KBM-7 (cell line): ENCODE results near the gene TMEM150A.
A peak's percentile ranks its signal among the peaks of the same experiment; 100 is the strongest.
"Not testable (repeated sequence)": the region's sequence is repeated elsewhere in the genome, so short reads cannot be mapped to it uniquely, and the experiment has no call there.

Experiments
- DNase-seq: peaks from one replicate; pipeline ENCODE4 v3.0.0-alpha.2; 2015
- in situ Hi-C: fragments of 300-500 bp; cut with MboI; formaldehyde crosslinking; loops from 2 replicates; pipeline ENCODE4 v1.14.3; 2020; ENCODE audit warnings: low sequenced_read_pairs, low pct_unique_long_range_greater_than_20kb, mixed read lengths

TMEM150A gene

DNA sequence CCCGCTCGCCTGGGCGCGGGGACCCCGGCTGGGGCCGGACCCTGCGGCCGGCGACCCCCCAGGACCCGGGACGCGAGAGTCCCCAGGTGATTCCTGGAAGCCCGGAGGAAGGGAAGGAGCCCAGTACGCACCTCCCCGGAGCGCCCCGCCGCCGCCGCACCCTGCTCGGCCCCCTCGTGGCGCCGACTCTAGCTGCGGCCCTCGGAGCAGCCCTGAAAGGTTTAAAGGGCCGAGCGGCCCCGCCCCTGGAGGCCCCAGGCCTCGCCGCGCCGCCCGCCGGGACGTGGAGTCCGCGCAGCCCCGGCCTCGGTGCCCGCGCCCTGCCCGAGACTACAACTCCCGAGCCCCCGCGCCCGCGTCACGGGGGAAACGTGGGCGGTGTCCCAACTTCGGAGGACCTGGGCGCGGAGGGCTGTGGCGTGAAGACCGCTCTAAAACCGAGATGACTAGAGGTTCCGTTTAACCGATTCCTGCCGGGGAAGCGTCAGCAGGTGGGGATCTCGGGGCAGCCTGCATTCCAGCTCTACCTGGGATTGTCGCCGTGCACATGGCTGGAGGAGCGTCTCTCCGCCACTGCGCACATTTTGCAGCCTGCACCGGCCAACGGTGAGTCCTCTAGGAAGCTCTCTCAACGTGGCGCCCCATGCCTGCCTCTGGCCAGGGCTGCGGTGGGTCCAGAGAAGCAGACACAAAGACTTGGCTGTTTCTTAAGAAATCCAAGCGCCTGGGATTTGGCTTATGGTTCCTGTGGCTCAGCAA, at the start of gene TMEM150A:
Gene TMEM150A, minus strand, starts transcription at position 223 of the 759 bp plus-strand sequence. CDS start 750 bp downstream, outside the sequence.
- DNase-seq = peak; percentile 93
- in situ Hi-C loops = no loop called here

DNA sequence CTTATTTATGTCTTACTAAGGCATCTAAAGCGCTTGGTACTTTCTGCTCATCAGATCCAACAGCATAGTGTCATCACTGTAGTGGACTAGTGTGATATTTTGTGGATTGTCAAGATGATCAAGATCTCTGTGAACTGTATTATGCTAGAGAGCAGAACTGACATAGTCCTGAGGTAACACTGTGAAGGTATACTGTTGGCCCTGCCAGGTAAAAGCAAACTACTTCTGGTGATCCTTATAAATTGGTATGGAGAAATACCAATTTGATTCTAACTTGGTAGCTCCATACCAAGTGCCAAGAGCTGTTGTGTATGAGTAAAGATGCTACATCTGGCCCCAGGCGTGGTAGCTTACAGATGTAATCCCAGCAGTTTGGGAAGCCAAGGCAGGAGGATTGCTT, 49.6 kb upstream of the TMEM150A start:
- in situ Hi-C loops = no loop called here
- DNase-seq = no peak

- no peak for DNase-seq
- in situ Hi-C loops = no loop called here
Observed at GRCh38 chr2:85651097-85651496, 48.6 kb upstream of the TMEM150A start.

- no peak for DNase-seq
- in situ Hi-C loops = no loop called here
Observed at GRCh38 chr2:85650456-85650855, 48.0 kb upstream of the TMEM150A start.

- DNase-seq = no peak
- in situ Hi-C loops = no loop called here
Observed at GRCh38 chr2:85649201-85650190, 47.0 kb upstream of the TMEM150A start.

GRCh38 chr2:85648619-85649018, 46.1 kb upstream of the TMEM150A start:
- peak; percentile 59 for DNase-seq
- in situ Hi-C loops = no loop called here

DNA sequence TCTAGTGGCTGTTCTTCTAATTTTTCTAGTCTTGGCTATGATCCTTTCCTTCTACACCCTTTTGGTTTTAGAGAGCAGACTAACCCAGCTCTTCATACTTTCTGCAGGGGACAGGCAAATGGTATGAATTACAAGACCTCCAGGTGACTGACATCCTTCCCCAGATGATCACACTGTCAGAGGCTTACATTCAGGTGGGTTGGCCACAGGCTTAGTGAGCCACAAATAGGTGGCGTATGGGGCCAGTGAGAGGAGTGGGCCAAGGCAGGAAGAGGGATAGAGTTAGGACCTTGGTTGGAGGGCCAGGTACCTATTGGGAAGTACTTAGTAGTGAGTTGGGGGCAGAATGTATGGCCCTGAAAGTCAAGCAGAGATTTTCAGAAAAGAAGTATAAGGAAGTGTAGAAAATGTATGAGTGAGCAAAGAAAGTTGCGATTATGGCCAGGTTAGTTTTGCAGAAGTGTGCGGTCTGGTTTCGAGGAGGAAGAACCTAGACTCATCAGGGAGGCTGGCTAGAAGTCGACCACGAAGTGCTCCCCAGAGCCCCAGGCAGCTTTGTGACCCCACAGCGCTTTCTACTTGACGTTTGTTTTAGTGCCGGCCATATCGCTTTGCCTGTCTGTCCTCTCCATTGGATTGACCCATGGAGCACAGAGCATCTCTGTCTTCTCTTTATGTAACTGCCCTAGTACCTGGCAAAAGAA, 45.5 kb upstream of the TMEM150A start:
- peak; percentile 10 for DNase-seq
- in situ Hi-C loops = no loop called here

DNA sequence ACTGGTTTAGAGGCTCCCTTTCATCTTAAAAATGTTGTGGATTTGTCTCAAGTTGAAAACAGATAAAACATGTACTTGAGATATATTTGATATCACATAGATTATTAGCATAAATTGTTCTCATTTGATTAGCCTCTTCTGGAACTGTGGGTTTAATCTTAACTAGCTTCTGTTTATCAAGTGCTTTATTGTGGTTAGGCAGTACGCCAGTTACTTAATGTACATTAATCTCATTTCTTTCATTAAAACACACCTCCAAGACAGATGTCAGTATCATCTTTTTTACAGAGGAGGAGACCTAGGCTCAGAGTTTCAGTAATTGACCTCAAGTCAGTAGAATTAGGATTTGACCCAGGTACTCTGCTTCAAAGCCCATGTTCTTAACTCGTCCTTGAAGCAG, 43.7 kb upstream of the TMEM150A start:
- DNase-seq = no peak
- in situ Hi-C loops = no loop called here

DNA sequence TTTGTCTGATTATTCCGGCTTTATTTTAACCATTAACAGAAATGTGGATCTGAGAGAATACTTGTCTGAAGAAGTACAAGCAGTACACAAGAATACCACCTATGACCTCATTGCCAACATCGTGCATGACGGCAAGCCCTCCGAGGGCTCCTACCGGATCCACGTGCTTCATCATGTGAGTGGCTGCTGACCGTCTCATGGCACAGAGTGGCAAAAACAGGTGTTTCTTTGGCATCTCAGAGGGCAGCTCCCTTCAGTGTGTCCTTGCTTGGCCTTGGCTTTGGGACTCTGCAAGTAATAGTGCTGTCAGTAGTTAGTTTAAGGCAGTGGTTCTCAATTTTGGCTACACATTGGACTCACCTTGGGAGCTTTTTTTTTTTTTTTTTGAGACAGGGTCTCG, 42.4 kb upstream of the TMEM150A start:
- in situ Hi-C loops = no loop called here
- DNase-seq = no peak

DNA sequence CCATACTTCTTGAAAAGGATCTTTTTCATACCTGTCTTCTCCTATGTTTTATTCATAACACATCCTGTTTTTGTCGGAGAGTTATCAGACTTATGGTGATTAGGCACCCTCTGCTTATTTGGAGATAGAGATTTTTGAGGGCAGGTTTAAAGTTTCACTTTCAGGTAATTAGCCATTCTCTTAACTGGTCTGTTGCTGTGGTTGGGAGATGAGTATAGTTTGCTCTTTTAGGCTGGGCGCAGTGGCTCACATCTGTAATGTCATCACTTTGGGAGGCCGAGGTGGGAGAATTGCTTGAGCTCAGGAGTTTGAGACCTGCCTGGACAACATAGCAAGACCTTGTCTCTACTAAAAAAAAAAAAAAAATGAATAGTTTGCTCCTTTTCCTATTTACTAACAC, 40.2 kb upstream of the TMEM150A start:
- in situ Hi-C loops = no loop called here
- no peak for DNase-seq

GRCh38 chr2:85635636-85636035, 33.1 kb upstream of the TMEM150A start:
- in situ Hi-C loops = no loop called here
- DNase-seq = no peak

- DNase-seq = no peak
Observed at GRCh38 chr2:85635011-85635410, 32.5 kb upstream of the TMEM150A start.

GRCh38 chr2:85631316-85631715, 28.8 kb upstream of the TMEM150A start:
- in situ Hi-C loops = no loop called here
- DNase-seq = no peak

More at GRCh38 chr2:85635011-85635410, 32.5 kb upstream of the TMEM150A start:
- in situ Hi-C loops = no loop called here

DNA sequence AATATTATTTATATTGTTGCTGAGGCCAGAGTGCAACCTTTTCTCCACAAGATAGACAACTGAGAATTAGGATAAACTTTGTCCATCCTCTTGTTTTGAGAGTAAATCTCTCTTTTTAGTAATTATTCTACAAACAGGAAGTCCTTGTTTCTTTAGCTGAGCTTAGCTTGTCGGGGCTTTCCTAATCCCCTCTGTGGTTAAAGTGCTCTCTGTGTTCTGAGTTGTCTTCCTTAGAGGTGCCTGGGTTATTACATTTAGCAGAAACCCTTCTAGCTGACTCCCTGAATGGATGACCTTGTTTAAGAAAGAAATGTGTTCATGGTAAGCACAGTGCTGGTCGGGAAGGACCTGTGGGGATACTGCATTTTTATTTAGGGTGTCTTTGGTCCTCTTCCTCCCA, 26.2 kb upstream of the TMEM150A start:
- peak; percentile 14 for DNase-seq
- in situ Hi-C loops = no loop called here

GRCh38 chr2:85623991-85624390, 21.5 kb upstream of the TMEM150A start:
- DNase-seq = no peak
- in situ Hi-C loops = no loop called here

DNA sequence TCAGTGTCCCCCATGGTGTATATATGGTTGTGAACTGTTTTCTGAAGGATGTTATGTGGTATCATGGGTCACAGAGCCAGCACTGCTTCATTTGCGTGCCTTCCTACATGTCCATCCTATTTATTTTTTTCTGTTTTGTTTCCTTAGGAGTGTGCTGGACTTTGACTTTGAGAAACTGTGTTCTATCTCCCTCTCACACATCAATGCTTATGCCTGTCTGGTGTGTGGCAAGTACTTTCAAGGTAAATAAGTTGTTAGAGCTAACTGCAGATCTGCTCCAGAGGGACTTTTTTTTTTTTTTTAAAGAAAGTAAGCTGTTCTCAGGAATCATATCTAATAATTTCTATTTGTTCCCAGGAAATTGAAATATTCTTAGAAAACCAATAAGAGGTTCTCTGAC, 18.8 kb upstream of the TMEM150A start:
- in situ Hi-C loops = no loop called here
- no peak for DNase-seq

GRCh38 chr2:85619617-85620016, 17.1 kb upstream of the TMEM150A start:
- in situ Hi-C loops = no loop called here
- DNase-seq = no peak

GRCh38 chr2:85617723-85618122, 15.2 kb upstream of the TMEM150A start:
- DNase-seq, in situ Hi-C loops: not testable (repeated sequence)

GRCh38 chr2:85615413-85615728, 12.9 kb upstream of the TMEM150A start:
- no peak for DNase-seq
- in situ Hi-C loops = no loop called here

- DNase-seq, in situ Hi-C loops: not testable (repeated sequence)
Observed at GRCh38 chr2:85614757-85615156, 12.3 kb upstream of the TMEM150A start.
